ENCODE data around the gene USP7. TPM values are rescaled to one million over a fixed set of nuclear protein-coding genes. Genes with fewer than 3 reads are reported as not detected.

The USP7 gene
- total and polyA plus RNA-seq, 10 of the 15 experiments (the other 5 are each of a cell fraction or from before 2014, with no cell fraction given) = 16.2 to 133 (median 60.5) TPM

DNA sequence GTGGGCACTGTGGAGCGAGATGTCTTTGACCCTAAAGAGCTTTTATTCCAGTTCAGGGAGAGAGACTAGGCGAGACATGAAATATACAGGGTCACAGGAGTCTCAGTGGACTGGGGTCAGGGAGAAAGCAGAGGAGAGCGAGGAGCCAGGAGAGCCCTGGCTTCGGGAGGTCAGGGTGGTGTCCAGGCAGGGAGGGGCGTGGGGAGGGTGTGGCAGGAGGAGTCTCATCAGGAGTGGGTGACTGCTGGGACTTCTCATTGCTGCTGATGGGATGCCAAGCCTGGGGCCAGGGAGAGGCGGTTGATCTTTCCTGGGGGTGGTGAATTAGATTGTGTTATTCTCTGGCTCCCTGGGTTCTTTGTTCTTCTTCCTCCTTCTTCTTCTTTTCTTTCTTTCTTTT is 22.4 kb upstream of the USP7 start:
- FAIRE-seq (no peak), ATAC-seq (no peak), DNase-seq (ENCODE audit: low read depth, low spot score) (no peak)
- Histone ChIP-seq H3K27ac (ENCODE audit: control insufficient read depth, insufficient read depth) (no peak overlapping the region), H3K27me3 (replicated peaks in 1 of 2; ENCODE audit: control insufficient read depth in 2 of 2, insufficient read depth in 2 of 2, low read length in 1 of 2) (no peaks in the 10 kb centered on the region), H3K9me3 (replicated peaks; ENCODE audit: control insufficient read depth, insufficient read depth, low read length) (no peaks in the 10 kb centered on the region), H4K20me1 (ENCODE audit: control insufficient read depth, insufficient read depth) (no peaks in the 10 kb centered on the region), H3K36me3 (ENCODE audit: control insufficient read depth in 2 of 2, insufficient read depth in 2 of 2, low read length in 1 of 2) (no peaks in the 10 kb centered on the region), H3K4me3 (no peak overlapping the region), H3K9ac (ENCODE audit: control insufficient read depth, insufficient read depth, low read length) (no peak overlapping the region), H3K4me2 (ENCODE audit: control insufficient read depth, insufficient read depth) (no peak overlapping the region), H2AFZ (ENCODE audit: control insufficient read depth, low read depth, low read length) (no peak overlapping the region), H3K4me1 (ENCODE audit: control insufficient read depth, insufficient read depth, low read length) (no peaks in the 10 kb centered on the region), H3K79me2 (ENCODE audit: control insufficient read depth, insufficient read depth, low read length) (no peaks in the 10 kb centered on the region)
- 28% methylated on average over 6 of the region's 6 CpGs for WGBS (ENCODE audit: insufficient coverage, insufficient replicate concordance, low lambda C conversion rate, missing lambda C conversion rate)
- in situ Hi-C loops (cut with MboI) = loop anchor here (25.0 kb wide), 1 partner anchor 599 kb away; no protein-coding TSS in a partner anchor
- ChIA-PET RAD21 (ENCODE audit: unreplicated experiment) (no interaction called here), SMC1A (ENCODE audit: uncharacterized antibody, unreplicated experiment) (no interaction called here), POLR2A (no interaction called here), CTCF (no interaction called here)
- BruUV-seq (replicated peaks) = no TSS peak
- TF ChIP-seq RELA (IDR thresholded peaks at IDR 0.05; ENCODE audit: borderline replicate concordance, partially characterized antibody) (no peak), SMARCA5 (IDR thresholded peaks at IDR 0.05) (no peak), STAT1 (conservative IDR thresholded peaks at IDR 0.05) (no peak), KLF5 (IDR thresholded peaks at IDR 0.05; ENCODE audit: partially characterized antibody) (no peak), ZBED1 (IDR thresholded peaks at IDR 0.05; ENCODE audit: borderline replicate concordance) (no peak), SUZ12 (IDR thresholded peaks at IDR 0.05; ENCODE audit: unreplicated experiment) (no peak), TBL1XR1 (IDR thresholded peaks at IDR 0.05; ENCODE audit: low read depth, low read length) (no peak), LARP7 (IDR thresholded peaks at IDR 0.05) (no peak), ZNF274 (IDR thresholded peaks at IDR 0.05; ENCODE audit: insufficient read depth, insufficient read length) (no peak)
- TF ChIP-seq, protein P1, sequence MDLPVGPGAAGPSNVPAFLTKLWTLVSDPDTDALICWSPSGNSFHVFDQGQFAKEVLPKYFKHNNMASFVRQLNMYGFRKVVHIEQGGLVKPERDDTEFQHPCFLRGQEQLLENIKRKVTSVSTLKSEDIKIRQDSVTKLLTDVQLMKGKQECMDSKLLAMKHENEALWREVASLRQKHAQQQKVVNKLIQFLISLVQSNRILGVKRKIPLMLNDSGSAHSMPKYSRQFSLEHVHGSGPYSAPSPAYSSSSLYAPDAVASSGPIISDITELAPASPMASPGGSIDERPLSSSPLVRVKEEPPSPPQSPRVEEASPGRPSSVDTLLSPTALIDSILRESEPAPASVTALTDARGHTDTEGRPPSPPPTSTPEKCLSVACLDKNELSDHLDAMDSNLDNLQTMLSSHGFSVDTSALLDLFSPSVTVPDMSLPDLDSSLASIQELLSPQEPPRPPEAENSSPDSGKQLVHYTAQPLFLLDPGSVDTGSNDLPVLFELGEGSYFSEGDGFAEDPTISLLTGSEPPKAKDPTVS (IDR thresholded peaks at IDR 0.05; ENCODE audit: low read depth, low read length) = no peak
- intact Hi-C loops (cut with micrococcal nuclease; ENCODE audit: unreplicated experiment) = no loop called here

All from GM12878 (cell line).